Tibial nerve (tissue), 4 donors: ENCODE results near the gene NR2F1. TPM values are rescaled to one million over a fixed set of nuclear protein-coding genes. Genes with fewer than 3 reads are reported as not detected.

Experiments
- DNase-seq, 2 donors: peaks; one replicate each; pipeline ENCODE4 v3.0.0-alpha.2; 2019; ENCODE audit warnings: low spot score in 2 of 2
- H3K27ac ChIP-seq, 4 donors: fragments of 200-600 bp; sonication (generic) in 3 of 4; one replicate each; pipeline ENCODE4 v1.5.1; 2017 to 2019; ENCODE audit warnings: mild to moderate bottlenecking in 1 of 4
- H3K27me3 ChIP-seq, 2 donors: fragments of 200-600 bp; sonication (generic) in 1 of 2; one replicate each; pipeline versions ENCODE4 v1.5.1 to v1.6.0; 2017 to 2019
- H3K36me3 ChIP-seq, 3 donors: fragments of 200-600 bp; sonication (generic); one replicate each; pipeline ENCODE4 v1.5.1; 2018 to 2019
- H3K4me1 ChIP-seq, 4 donors: fragments of 200-600 bp; sonication (generic) in 3 of 4; one replicate each; pipeline ENCODE4 v1.5.1; 2017 to 2019
- H3K4me3 ChIP-seq, 4 donors: fragments of 200-600 bp; sonication (generic) in 3 of 4; one replicate each; pipeline ENCODE4 v1.5.1; 2017 to 2019; ENCODE audit warnings: mild to moderate bottlenecking in 1 of 4, moderate library complexity in 1 of 4
- H3K9me3 ChIP-seq, 4 donors: fragments of 200-600 bp; sonication (generic) in 3 of 4; one replicate each; pipeline ENCODE4 v1.5.1; 2017 to 2019
- EP300 ChIP-seq, 2 donors: sonication (generic); formaldehyde crosslinking; IDR thresholded peaks; one replicate each; pipeline ENCODE4 v1.6.1; 2017; ENCODE audit warnings: antibody characterized with exemption in 2 of 2, mild to moderate bottlenecking in 1 of 2
- POLR2A ChIP-seq, 2 donors: fragments of 450-650 bp; IDR thresholded peaks; one replicate each; pipeline ENCODE4 v1.6.1; 2017; ENCODE audit warnings: antibody characterized with exemption in 2 of 2, mild to moderate bottlenecking in 2 of 2, moderate library complexity in 2 of 2
- WGBS, 2 donors: methylation state at CpG; one replicate each; pipeline ENCODE4 v1.1.5; 2018; 5-methylcytosine and 5-hydroxymethylcytosine counted together
- total RNA-seq, 4 donors: library from RNA; depleted of rRNA; stranded (reverse); fragments of >200 nt; gene quantifications; one replicate each; pipeline ENCODE4 v1.1.0, GENCODE V29; 2016
- TF ChIP-seq, protein P1 (sequence below), 5 experiments: fragments of 200-600 bp in 3 of 5; fragments of 450-650 bp in 2 of 5; sonication (generic) in 3 of 5; IDR thresholded peaks; one replicate each; pipeline ENCODE4 v1.5.1; 2016 to 2019; ENCODE audit warnings: antibody characterized with exemption in 5 of 5, mild to moderate bottlenecking in 3 of 5, moderate library complexity in 2 of 5

Gene NR2F1
- total RNA-seq, 4 donors from 2014 or later, result 64.9 to 81.3 (median 67.6) TPM

DNA sequence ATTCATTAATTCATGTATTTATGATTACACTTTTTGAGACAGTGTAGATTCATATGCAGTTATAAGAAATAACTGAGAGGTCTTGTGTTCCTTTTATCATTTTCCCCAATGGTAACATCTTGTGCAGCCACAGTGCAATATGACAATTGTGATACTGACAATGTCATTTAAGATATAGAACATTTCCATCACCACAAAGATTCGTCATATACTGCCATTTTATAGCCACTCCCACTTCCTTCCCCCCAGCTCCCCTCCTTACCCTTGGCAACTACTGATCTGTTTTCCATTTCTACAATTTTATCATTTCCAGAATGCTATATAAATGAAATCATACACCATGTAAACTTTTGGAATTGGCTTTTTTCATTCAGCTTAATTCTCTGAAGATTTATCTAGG is 53.8 kb downstream of the NR2F1 start:
- WGBS, 2 donors, result 83% methylated on average over 1 of the region's 1 CpG
- H3K4me3 ChIP-seq, result no peak overlapping the region

DNA sequence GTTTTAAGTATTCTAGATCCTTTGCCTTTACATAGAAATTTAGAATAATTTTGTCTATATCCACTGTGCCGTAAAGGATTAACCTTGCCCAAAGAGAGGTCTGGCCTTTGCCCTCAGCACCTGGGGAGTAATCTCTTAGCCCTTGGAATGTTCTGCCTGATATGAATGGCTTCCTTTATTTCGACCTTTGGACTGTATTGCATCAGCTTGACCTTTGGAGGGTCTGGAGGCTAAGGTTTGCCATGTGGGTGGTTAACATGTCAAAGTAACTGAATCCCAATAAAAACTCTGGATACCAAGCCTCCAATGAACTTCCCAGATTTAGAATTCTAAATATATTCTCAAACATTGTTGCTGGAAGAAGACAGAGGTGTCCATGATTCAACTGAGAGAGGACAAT is 54.7 kb downstream of the NR2F1 start:
- TF ChIP-seq, protein P1, sequence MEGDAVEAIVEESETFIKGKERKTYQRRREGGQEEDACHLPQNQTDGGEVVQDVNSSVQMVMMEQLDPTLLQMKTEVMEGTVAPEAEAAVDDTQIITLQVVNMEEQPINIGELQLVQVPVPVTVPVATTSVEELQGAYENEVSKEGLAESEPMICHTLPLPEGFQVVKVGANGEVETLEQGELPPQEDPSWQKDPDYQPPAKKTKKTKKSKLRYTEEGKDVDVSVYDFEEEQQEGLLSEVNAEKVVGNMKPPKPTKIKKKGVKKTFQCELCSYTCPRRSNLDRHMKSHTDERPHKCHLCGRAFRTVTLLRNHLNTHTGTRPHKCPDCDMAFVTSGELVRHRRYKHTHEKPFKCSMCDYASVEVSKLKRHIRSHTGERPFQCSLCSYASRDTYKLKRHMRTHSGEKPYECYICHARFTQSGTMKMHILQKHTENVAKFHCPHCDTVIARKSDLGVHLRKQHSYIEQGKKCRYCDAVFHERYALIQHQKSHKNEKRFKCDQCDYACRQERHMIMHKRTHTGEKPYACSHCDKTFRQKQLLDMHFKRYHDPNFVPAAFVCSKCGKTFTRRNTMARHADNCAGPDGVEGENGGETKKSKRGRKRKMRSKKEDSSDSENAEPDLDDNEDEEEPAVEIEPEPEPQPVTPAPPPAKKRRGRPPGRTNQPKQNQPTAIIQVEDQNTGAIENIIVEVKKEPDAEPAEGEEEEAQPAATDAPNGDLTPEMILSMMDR (IDR thresholded peaks at IDR 0.05), result no peak
- no peak for TF ChIP-seq EP300 (IDR thresholded peaks at IDR 0.05)
- TF ChIP-seq POLR2A (IDR thresholded peaks at IDR 0.05), result no peak
- 59 to 78% methylated on average over 2 of the region's 2 CpGs for WGBS, 2 donors
- Histone ChIP-seq H3K27me3 (no peaks in the 10 kb centered on the region), H3K4me3 (no peak overlapping the region), H3K9me3 (no peaks in the 10 kb centered on the region), H3K27ac (no peak overlapping the region), H3K36me3 (no peaks in the 10 kb centered on the region), H3K4me1 (no peaks in the 10 kb centered on the region)
- no peak for DNase-seq

More for the DNA sequence above, 53.8 kb downstream of the NR2F1 start:
- no peaks in the 10 kb centered on the region for H3K36me3 ChIP-seq
- no peaks in the 10 kb centered on the region for H3K4me1 ChIP-seq
- no peaks in the 10 kb centered on the region for H3K9me3 ChIP-seq
- H3K27me3 ChIP-seq, result no peaks in the 10 kb centered on the region
- no peak for DNase-seq
- TF ChIP-seq, protein P1 (IDR thresholded peaks at IDR 0.05), result no peak
- TF ChIP-seq POLR2A (IDR thresholded peaks at IDR 0.05) (no peak), EP300 (IDR thresholded peaks at IDR 0.05) (no peak)
- H3K27ac ChIP-seq, result no peak overlapping the region

DNA sequence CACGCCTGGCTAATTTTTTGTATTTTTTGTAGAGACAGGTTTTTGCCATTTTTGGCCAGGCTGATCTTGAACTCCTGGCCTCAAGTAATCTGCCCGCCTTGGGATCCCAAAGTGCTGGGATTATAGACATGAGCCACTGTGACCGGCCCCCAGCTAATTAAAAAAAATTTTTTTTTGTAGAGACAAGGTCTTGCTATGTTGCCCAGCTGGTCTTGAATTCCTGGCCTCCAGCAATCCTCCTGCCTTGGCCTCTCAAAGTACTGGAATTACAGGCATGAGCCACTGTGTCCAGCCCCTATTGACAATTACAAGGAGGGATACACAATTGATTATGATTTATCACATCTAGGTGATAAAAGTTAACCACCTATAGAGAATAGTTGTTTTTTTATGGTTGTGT is 59.5 kb downstream of the NR2F1 start:
- Histone ChIP-seq H3K36me3 (no peaks in the 10 kb centered on the region), H3K9me3 (no peaks in the 10 kb centered on the region), H3K4me3 (no peak overlapping the region), H3K4me1 (no peaks in the 10 kb centered on the region), H3K27me3 (no peaks in the 10 kb centered on the region), H3K27ac (no peak overlapping the region)
- 96 to 98% methylated on average over 3 of the region's 3 CpGs for WGBS, 2 donors
- no peak for DNase-seq
- no peak for TF ChIP-seq EP300 (IDR thresholded peaks at IDR 0.05)

Other genes with a start within 250 kb of the NR2F1 start
- 10 to 100 TPM; 13.5 to 38.4 (median 35.4) TPM for gene NR2F1-AS1, start 2.0 kb upstream of the NR2F1 start, total RNA-seq
- 1 to 10 TPM; 3.9 to 5.4 (median 5.0) TPM for gene POU5F2, start 158.4 kb downstream of the NR2F1 start, total RNA-seq